AG04450 (cell line): ENCODE measurements around the gene ATG16L1. TPM values are rescaled to one million over a fixed set of nuclear protein-coding genes. Genes with fewer than 3 reads are reported as not detected.

Experiments
- CTCF ChIA-PET: fragments of 300-600, 350-600 bp; formaldehyde crosslinking; extraction: SDS; loops from one replicate; lab custom pipeline; 2022; ENCODE audit warnings: antibody characterized with exemption, inconsistent platforms; lab: Charles Lee
- POLR2A ChIA-PET: fragments of 350-600 bp; formaldehyde crosslinking; extraction: SDS; loops from one replicate; lab custom pipeline; 2021; ENCODE audit warnings: antibody characterized with exemption, inconsistent platforms; lab: Yijun Ruan, JAX
- DNase-seq: peaks from one replicate; pipeline ENCODE4 v3.0.0-alpha.2; 2011; ENCODE audit warnings: low read depth, low spot score
- H3K27ac ChIP-seq: one replicate; pipeline ENCODE4 v1.5.1; 2012; ENCODE audit warnings: low read depth, low read length, control low read depth
- H3K27me3 ChIP-seq: one replicate; pipeline ENCODE4 v1.6.0; 2012; ENCODE audit warnings: low read length; ENCODE audit not compliant: control insufficient read depth, insufficient read depth
- H3K4me3 ChIP-seq: 2 replicates; pipeline ENCODE4 v1.5.1; 2011; ENCODE audit warnings: mild to moderate bottlenecking, low read depth, low read length, control low read depth
- H3K9me3 ChIP-seq: 2 replicates; pipeline ENCODE4 v1.5.1; 2012; ENCODE audit warnings: low read length; ENCODE audit not compliant: control insufficient read depth, insufficient read depth
- CTCF ChIP-seq: IDR thresholded peaks from 2 replicates; pipeline ENCODE4 v1.5.1; 2011; ENCODE audit warnings: low read depth, low read length, control low read depth, inconsistent platforms
- polyA plus RNA-seq: library from polyadenylated mRNA; depleted of rRNA; stranded (reverse); fragments of >200 nt; gene quantifications from 2 replicates; pipeline ENCODE4 v1.2.3, GENCODE V29; 2011

The ATG16L1 gene
- polyA plus RNA-seq, 1 experiment = 32.8 TPM

DNA sequence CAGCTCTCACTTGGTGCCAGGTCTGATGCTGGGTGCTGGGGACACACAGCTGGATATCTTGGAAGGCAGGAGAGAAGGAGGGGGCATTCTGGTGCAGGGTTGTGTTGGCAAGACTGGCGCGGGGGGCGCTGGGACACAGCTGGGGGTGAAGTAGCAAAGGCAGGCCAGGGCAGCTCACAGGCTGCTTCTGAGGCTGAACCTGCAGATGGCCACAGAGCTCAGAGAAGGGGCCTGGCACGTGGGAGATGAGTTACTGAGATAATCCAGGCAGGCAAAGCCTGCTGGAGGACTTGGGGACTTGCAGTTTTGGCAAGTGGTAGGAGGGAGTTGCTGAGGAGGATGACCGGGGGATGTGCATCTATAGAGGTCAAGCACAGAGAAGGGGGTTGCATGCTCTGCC is 86.6 kb downstream of the ATG16L1 start:
- no peak overlapping the region for H3K27ac ChIP-seq
- CTCF ChIA-PET = interaction anchor here (1.1 kb wide), 1 partner anchor 105 kb away, joined by 3 read pairs; no protein-coding TSS in a partner anchor

DNA sequence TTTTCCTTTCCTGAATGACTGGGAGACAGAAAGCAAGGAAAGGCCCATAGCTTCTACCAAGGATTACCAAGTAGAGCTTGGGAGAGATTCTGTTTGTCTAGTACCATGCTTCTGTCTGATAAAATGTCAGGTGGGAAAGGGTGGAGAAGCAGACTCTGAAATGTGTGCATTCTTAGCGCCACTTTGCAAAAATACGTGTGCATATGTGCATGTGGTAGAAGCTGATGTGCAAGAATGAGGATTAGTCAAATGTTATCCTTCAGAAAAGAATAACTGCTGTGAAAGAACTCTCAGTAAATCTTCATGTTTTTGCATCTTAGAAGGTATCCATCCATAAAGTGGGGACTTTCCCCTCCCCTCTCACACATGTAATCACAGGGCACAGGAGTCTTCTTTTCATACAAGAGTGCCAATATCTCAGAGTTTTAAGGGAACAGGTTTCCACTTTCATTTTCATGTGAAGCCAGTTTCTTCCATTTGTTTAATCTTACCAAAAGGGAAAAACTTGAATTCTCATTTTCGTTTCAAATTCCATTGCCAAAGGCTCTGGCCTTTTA is 87.4 kb downstream of the ATG16L1 start:
- POLR2A ChIA-PET = no interaction called here
- Histone ChIP-seq H3K9me3 (no peaks in the 10 kb centered on the region), H3K4me3 (no peak overlapping the region), H3K27ac (no peak overlapping the region), H3K27me3 (peaks cover 11% of the 10 kb centered on the region)
- no peak for TF ChIP-seq CTCF
- DNase-seq = no peak
- CTCF ChIA-PET = interaction anchor here (1.1 kb wide), 1 partner anchor 104 kb away, joined by 3 read pairs; no protein-coding TSS in a partner anchor

More for the DNA sequence above, 86.6 kb downstream of the ATG16L1 start:
- no peak for DNase-seq
- Histone ChIP-seq H3K4me3 (no peak overlapping the region), H3K27me3 (peaks cover 17% of the 10 kb centered on the region), H3K9me3 (no peaks in the 10 kb centered on the region)
- POLR2A ChIA-PET = no interaction called here
- no peak for TF ChIP-seq CTCF

DNA sequence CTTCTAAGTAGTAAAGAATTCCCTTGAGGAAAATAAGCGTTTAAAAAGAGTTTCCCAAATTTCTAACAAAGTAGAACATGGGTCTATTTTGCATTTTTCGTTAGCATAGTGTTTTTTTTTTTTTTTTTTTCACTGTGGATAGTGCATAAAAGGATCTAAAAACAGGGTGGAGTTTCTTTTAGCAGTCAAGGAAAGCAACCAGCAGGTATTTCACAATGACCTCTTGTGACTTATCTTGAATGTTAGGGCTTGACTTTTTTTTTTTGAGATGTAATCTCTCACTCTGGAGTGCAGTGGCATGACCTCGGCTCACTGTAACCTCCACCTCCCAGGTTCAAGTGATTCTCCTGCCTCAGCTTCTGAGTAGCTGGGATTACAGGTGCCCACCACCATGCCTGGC is 88.0 kb downstream of the ATG16L1 start:
- POLR2A ChIA-PET = no interaction called here
- TF ChIP-seq CTCF = no peak
- CTCF ChIA-PET = interaction anchor here (1.1 kb wide), 1 partner anchor 104 kb away, joined by 3 read pairs; no protein-coding TSS in a partner anchor

GRCh38 chr2:233341296-233341695 is 89.8 kb downstream of the ATG16L1 start:
- CTCF ChIA-PET = interaction anchor here (1.1 kb wide), 1 partner anchor 102 kb away, joined by 4 read pairs; no protein-coding TSS in a partner anchor
- TF ChIP-seq CTCF = no peak
- POLR2A ChIA-PET = no interaction called here

More for the DNA sequence above, 88.0 kb downstream of the ATG16L1 start:
- DNase-seq = no peak
- Histone ChIP-seq H3K27me3 (peaks cover 10% of the 10 kb centered on the region), H3K27ac (no peak overlapping the region), H3K9me3 (no peaks in the 10 kb centered on the region), H3K4me3 (no peak overlapping the region)

DNA sequence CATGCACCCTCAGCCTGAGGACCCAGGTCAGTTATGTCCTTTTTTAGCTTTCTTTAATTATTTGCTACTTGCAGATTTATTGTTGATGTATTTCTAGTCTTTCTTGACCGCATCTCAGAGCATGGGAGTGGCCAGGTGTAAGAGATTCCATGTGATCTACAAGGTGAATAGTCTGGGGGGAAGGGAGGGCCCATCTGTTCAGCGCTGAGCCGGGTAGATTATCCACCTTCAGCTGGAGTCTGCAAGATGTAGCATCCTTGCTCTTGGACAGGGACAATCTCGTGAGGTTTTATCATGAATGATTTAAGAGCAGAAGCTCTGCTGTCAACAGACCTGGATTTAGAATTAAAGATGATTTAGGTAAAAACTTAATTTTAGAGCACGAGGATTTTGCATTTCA is 90.8 kb downstream of the ATG16L1 start:
- no peak overlapping the region for H3K27ac ChIP-seq
- TF ChIP-seq CTCF = no peak
- H3K9me3 ChIP-seq = no peaks in the 10 kb centered on the region
- no peak for DNase-seq
- H3K27me3 ChIP-seq = peaks cover 5% of the 10 kb centered on the region
- ChIA-PET CTCF (interaction anchor here (1.1 to 3.3 kb wide), 2 partner anchors 12 to 101 kb away, joined by 4 to 15 read pairs; partner anchors contain the start of gene DGKD), POLR2A (no interaction called here)
- no peak overlapping the region for H3K4me3 ChIP-seq

More at GRCh38 chr2:233341296-233341695, 89.8 kb downstream of the ATG16L1 start:
- Histone ChIP-seq H3K27ac (no peak overlapping the region), H3K27me3 (peaks cover 6% of the 10 kb centered on the region), H3K4me3 (no peak overlapping the region), H3K9me3 (no peaks in the 10 kb centered on the region)
- no peak for DNase-seq
